Smooth muscle cell (in vitro differentiated cells): ENCODE results near the gene TRMT61B. TPM values are rescaled to one million over a fixed set of nuclear protein-coding genes. Genes with fewer than 3 reads are reported as not detected.

ENCODE experiments used
- DNase-seq: peaks from one replicate; lab custom pipeline; 2025; ENCODE audit not compliant: unreplicated experiment; lab: John Stamatoyannopoulos, UW
- H2AFZ ChIP-seq: fragments of 200-600 bp; sonication (generic); 2 replicates; pipeline ENCODE4 v1.6.0; 2016; ENCODE audit warnings: antibody characterized with exemption, low read depth, mild to moderate bottlenecking
- H3F3A ChIP-seq: fragments of 200-600 bp; sonication (generic); 2 replicates; pipeline ENCODE4 v1.6.0; 2017; ENCODE audit warnings: antibody characterized with exemption, low read depth
- H3K27ac ChIP-seq: fragments of 200-600 bp; sonication (generic); 2 replicates; pipeline ENCODE4 v1.5.1; 2016; ENCODE audit warnings: low read depth, mild to moderate bottlenecking
- H3K27me3 ChIP-seq: fragments of 200-600 bp; sonication (generic); 2 replicates; pipeline ENCODE4 v1.6.1; 2016; ENCODE audit warnings: low read depth, mild to moderate bottlenecking
- H3K36me3 ChIP-seq: fragments of 200-600 bp; sonication (generic); 2 replicates; pipeline ENCODE4 v1.5.1; 2016; ENCODE audit warnings: low read depth
- H3K4me1 ChIP-seq: fragments of 200-600 bp; sonication (generic); 2 replicates; pipeline ENCODE4 v1.5.1; 2016; ENCODE audit warnings: low read depth
- H3K4me2 ChIP-seq: fragments of 200-600 bp; sonication (generic); 2 replicates; pipeline ENCODE4 v1.6.0; 2016; ENCODE audit warnings: mild to moderate bottlenecking
- H3K4me3 ChIP-seq: fragments of 200-600 bp; sonication (generic); 2 replicates; pipeline ENCODE4 v1.5.1; 2016; ENCODE audit warnings: mild to moderate bottlenecking
- H3K79me2 ChIP-seq: fragments of 200-600 bp; sonication (generic); 2 replicates; pipeline ENCODE4 v1.6.0; 2016; ENCODE audit warnings: low read depth, mild to moderate bottlenecking
- H3K9ac ChIP-seq: fragments of 200-600 bp; sonication (generic); 2 replicates; pipeline ENCODE4 v1.6.0; 2016; ENCODE audit warnings: low read depth
- H3K9me3 ChIP-seq: fragments of 200-600 bp; sonication (generic); replicated peaks from 2 replicates; pipeline ENCODE4 v1.5.1; 2016; ENCODE audit warnings: low read depth
- H4K20me1 ChIP-seq: fragments of 200-600 bp; sonication (generic); 2 replicates; pipeline ENCODE4 v1.6.0; 2016; ENCODE audit warnings: low read depth
- WGBS: methylation state at CpG from one replicate; pipeline ENCODE4 v1.1.7; 2016; ENCODE audit warnings: low lambda C conversion rate; 5-methylcytosine and 5-hydroxymethylcytosine counted together
- polyA plus RNA-seq: library from polyadenylated mRNA; unstranded; fragments of >200 nt; fragmentation: Nextera tagmentation; extraction: Ambion mirVana; gene quantifications from 2 replicates; pipeline ENCODE4 v1.2.1, GENCODE V29; 2016
- total RNA-seq: library from RNA; depleted of rRNA; stranded (reverse); fragments of >200 nt; gene quantifications from 2 replicates; pipeline ENCODE4 v1.2.3, GENCODE V29; 2014
- TF ChIP-seq, protein P1 (sequence below): fragments of 200-600 bp; sonication (generic); IDR thresholded peaks from 2 replicates; pipeline ENCODE4 v1.5.1; 2017; ENCODE audit warnings: borderline replicate concordance, mild to moderate bottlenecking, antibody characterized with exemption; ENCODE audit not compliant: insufficient read depth, poor library complexity, severe bottlenecking

TRMT61B gene
- total and polyA plus RNA-seq, 2 experiments from 2014 or later: 6.5 to 8.5 TPM

DNA sequence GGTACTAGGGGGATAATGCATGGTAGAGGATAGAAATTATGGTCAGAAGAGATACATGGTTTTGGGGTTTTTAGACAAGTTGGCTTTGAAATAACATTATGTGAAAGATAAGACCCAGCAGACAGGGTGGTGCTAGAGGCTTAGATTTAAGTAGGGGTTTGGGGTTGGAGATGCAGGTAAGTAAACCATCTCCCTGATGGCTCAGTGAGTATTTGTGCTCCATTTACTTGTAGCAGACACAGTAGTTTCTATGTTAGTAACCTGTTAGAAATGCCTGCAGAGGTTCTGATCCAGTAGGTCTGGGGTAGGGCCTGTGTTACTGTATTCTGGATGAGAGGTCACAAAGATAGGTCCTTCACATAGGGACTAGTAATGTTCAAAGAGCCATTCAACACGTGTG lies 38.1 kb upstream of the TRMT61B start:
- DNase-seq: no peak
- H3K36me3 ChIP-seq: peaks cover 15% of the 10 kb centered on the region
- WGBS: 0% methylated on average over 1 of the region's 1 CpG
- H3K27me3 ChIP-seq: no peaks in the 10 kb centered on the region
- H3K27ac ChIP-seq: no peak overlapping the region
- H2AFZ ChIP-seq: no peak overlapping the region
- H3K4me3 ChIP-seq: no peak overlapping the region
- TF ChIP-seq, protein P1, sequence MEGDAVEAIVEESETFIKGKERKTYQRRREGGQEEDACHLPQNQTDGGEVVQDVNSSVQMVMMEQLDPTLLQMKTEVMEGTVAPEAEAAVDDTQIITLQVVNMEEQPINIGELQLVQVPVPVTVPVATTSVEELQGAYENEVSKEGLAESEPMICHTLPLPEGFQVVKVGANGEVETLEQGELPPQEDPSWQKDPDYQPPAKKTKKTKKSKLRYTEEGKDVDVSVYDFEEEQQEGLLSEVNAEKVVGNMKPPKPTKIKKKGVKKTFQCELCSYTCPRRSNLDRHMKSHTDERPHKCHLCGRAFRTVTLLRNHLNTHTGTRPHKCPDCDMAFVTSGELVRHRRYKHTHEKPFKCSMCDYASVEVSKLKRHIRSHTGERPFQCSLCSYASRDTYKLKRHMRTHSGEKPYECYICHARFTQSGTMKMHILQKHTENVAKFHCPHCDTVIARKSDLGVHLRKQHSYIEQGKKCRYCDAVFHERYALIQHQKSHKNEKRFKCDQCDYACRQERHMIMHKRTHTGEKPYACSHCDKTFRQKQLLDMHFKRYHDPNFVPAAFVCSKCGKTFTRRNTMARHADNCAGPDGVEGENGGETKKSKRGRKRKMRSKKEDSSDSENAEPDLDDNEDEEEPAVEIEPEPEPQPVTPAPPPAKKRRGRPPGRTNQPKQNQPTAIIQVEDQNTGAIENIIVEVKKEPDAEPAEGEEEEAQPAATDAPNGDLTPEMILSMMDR: no peak
- peaks cover 64% of the 10 kb centered on the region for H3K79me2 ChIP-seq
- no peaks in the 10 kb centered on the region for H3F3A ChIP-seq
- H4K20me1 ChIP-seq: peaks cover 77% of the 10 kb centered on the region
- no peaks in the 10 kb centered on the region for H3K9me3 ChIP-seq
- no peaks in the 10 kb centered on the region for H3K4me1 ChIP-seq
- no peak overlapping the region for H3K9ac ChIP-seq
- no peak overlapping the region for H3K4me2 ChIP-seq

- Histone ChIP-seq H3K27ac (no peak overlapping the region), H3K4me2 (no peak overlapping the region), H3K4me3 (no peak overlapping the region), H3F3A (no peaks in the 10 kb centered on the region), H4K20me1 (peaks cover 82% of the 10 kb centered on the region), H3K36me3 (peaks cover 8% of the 10 kb centered on the region), H3K4me1 (no peaks in the 10 kb centered on the region), H2AFZ (no peak overlapping the region), H3K27me3 (no peaks in the 10 kb centered on the region), H3K9me3 (no peaks in the 10 kb centered on the region), H3K9ac (no peak overlapping the region), H3K79me2 (peaks cover 76% of the 10 kb centered on the region)
- 94% methylated on average over 2 of the region's 2 CpGs for WGBS
- DNase-seq: no peak
- TF ChIP-seq, protein P1: no peak
Observed at GRCh38 chr2:28906821-28907220, 36.7 kb upstream of the TRMT61B start.

GRCh38 chr2:28906376-28906775 lies 36.3 kb upstream of the TRMT61B start:
- no peak for DNase-seq
- no peaks in the 10 kb centered on the region for H3F3A ChIP-seq
- H3K9ac ChIP-seq: no peak overlapping the region
- H3K79me2 ChIP-seq: peaks cover 77% of the 10 kb centered on the region
- TF ChIP-seq, protein P1: no peak
- no peak overlapping the region for H2AFZ ChIP-seq
- H3K27me3 ChIP-seq: no peaks in the 10 kb centered on the region
- no peaks in the 10 kb centered on the region for H3K4me1 ChIP-seq
- peak overlapping the region; percentile 37 for H3K27ac ChIP-seq
- no peaks in the 10 kb centered on the region for H3K9me3 ChIP-seq
- 75% methylated on average over 4 of the region's 4 CpGs for WGBS
- peaks cover 8% of the 10 kb centered on the region for H3K36me3 ChIP-seq
- peaks cover 82% of the 10 kb centered on the region for H4K20me1 ChIP-seq
- H3K4me3 ChIP-seq: no peak overlapping the region
- H3K4me2 ChIP-seq: no peak overlapping the region

GRCh38 chr2:28905533-28905932 lies 35.4 kb upstream of the TRMT61B start:
- Histone ChIP-seq H4K20me1 (peaks cover 82% of the 10 kb centered on the region), H3K36me3 (peaks cover 8% of the 10 kb centered on the region), H3K27me3 (no peaks in the 10 kb centered on the region), H3K79me2 (peaks cover 79% of the 10 kb centered on the region), H3K27ac (peak overlapping the region; percentile 37), H3K4me1 (no peaks in the 10 kb centered on the region), H2AFZ (no peak overlapping the region), H3K9ac (no peak overlapping the region), H3F3A (no peaks in the 10 kb centered on the region), H3K4me3 (no peak overlapping the region), H3K9me3 (no peaks in the 10 kb centered on the region), H3K4me2 (no peak overlapping the region)
- 100% methylated on average over 3 of the region's 3 CpGs for WGBS
- TF ChIP-seq, protein P1: no peak
- DNase-seq: no peak
